OCI-LY3 (cell line): ENCODE measurements around the gene RPL3.

Source experiments
- EZH2phosphoT487 ChIP-seq: fragments of 200-600 bp; shearing (Covaris generic); IDR thresholded peaks from 2 replicates; pipeline ENCODE4 v1.6.1; 2018; ENCODE audit warnings: antibody characterized with exemption, mixed run types, low read depth
- TF ChIP-seq, protein P1 (sequence below): fragments of 200-600, 300-600 bp; sonication (generic); IDR thresholded peaks from 2 replicates; pipeline ENCODE4 v1.5.1; 2014; ENCODE audit warnings: antibody characterized with exemption, low read length, low read depth

DNA sequence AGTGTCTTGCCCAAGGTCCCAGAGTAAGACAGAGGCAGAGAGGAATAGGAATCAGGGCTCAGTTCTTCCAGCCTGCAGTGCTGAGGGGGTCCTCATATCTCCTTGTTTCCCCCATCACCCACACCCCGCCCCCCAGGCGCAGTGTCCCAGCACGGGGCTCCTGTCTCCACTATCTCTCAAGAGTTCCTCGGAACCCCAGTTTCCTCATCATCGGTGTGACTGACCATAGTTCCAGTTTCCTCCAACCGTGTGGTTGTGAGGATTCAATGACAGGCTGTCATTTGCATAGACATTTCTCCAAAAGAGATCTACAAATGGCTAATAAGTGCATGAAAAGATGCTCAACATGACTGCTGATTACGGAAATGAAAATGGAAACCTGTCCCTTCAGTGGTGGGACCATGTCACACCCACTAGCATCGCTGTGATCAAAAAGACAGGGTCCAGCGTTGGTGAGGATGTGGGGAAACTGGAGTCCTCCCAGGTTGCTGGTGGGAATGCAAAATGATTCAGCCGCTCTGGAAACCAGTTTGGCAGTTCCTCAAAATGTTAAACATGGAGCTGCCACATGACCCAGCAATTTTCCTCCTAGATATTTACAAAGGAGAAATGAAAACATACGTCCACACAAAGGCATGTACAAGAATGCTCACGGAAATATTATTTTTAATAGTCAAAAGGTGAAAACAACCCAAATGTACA lies 42.8 kb downstream of the RPL3 start:
- TF ChIP-seq, protein P1, sequence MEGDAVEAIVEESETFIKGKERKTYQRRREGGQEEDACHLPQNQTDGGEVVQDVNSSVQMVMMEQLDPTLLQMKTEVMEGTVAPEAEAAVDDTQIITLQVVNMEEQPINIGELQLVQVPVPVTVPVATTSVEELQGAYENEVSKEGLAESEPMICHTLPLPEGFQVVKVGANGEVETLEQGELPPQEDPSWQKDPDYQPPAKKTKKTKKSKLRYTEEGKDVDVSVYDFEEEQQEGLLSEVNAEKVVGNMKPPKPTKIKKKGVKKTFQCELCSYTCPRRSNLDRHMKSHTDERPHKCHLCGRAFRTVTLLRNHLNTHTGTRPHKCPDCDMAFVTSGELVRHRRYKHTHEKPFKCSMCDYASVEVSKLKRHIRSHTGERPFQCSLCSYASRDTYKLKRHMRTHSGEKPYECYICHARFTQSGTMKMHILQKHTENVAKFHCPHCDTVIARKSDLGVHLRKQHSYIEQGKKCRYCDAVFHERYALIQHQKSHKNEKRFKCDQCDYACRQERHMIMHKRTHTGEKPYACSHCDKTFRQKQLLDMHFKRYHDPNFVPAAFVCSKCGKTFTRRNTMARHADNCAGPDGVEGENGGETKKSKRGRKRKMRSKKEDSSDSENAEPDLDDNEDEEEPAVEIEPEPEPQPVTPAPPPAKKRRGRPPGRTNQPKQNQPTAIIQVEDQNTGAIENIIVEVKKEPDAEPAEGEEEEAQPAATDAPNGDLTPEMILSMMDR: no peak
- TF ChIP-seq EZH2phosphoT487: no peak
